T-helper 9 cell (primary cell): ENCODE data around the gene NPTXR.

Source experiments
- DNase-seq: peaks from one replicate; pipeline ENCODE4 v3.0.0-alpha.2; 2020

The NPTXR gene

DNA sequence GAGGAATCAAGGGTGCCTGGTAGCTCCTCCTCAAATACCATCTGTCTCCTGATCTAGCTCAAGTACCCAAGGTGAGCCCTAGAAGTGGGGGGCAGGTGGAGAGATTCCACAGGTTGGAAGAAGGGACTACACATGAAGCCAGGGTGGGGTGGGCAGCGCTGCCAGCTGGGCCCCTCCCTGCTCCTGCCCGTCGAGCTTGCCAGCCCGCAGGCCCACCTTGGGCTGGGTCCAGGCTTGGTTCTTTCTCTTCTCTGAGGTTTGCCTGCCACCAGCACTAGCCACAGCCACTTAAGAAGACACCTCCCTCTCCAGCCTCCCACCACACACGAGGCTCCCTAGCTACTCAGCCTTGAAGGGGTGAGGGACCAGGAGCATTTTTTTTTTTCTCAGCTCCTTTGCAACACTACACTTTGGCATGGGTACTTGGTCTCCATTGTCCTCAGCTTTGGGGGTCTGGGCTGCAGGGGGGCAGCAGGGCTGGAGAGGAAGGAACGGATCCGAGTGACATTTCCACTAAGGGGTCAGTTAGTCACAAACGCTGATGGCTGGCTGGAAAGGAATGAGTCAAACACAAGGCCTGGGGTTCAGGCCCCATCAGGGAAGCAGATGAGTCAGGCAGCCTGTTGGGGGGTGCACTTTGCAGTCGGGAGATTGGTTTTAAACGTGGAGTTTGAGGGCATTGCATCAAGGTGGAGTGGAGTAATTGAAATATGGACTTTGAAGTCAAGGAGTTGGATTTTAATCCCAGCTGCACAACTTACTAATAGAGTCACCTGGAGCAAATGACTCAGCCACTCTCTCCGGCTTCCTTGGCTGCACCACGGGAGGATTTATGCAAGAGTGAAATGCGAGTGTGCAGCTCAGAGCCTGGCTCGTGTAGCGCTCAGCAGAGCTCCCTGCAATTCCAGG is 7.4 kb upstream of the NPTXR start:
- DNase-seq = no peak

DNA sequence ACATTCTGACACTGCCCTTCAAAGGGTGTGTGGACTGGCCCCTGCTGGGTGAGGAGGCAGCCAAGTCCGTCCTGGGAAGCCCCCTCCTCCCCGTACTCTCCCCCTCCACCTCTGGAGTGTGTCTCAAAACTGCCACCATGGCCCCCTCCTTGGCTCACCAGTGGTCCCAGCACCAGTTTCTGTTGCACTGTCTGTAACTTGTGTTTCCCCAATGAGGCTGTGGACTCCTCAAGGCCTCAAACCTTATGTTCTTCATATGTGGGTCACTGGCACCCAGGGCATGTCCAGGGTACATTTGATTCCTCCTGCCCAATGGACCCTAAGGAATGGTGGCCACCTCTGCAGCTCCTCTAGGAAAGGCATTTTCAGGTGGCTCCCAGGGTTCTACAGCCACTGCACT is 6.6 kb upstream of the NPTXR start:
- DNase-seq = no peak

DNA sequence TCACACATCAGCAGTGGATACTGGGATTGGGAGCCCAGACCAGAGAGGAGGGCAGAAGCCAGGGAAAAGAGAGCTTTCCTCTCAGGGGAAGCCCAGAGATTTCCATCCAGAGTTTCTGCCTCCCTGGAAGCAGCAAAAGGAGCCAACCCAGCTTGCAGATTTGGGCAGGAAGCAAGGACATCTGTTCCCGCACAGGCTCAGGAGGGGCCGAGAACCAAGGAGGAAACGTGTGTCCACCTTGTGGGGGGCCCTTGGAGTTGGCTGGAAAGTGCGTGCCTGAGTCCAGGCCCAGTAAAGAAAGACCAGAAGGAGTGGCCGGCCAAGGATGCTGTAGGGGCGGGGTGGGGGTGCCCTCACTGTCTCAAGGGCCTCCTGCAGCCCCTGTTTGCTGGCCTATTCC is 6.0 kb upstream of the NPTXR start:
- DNase-seq = no peak

DNA sequence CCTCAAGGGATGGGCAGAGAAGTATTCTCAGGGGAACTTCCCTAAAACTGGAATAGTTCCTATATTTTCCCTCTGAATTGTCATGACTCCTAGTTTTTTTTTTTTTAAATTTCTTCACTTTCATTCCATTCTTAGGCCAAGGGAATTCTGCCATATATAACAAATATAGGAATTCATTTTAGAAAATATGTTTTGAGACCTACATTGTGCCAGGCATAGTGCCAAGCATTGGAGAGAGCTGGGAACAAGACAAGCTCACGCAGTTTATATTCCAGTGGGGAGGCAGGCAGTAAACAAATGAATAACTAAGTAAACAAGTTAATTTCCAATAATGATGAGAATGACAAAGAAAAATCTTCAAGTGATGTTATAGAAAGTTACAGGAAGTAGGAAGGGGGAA is 2.6 kb upstream of the NPTXR start:
- DNase-seq = no peak

DNA sequence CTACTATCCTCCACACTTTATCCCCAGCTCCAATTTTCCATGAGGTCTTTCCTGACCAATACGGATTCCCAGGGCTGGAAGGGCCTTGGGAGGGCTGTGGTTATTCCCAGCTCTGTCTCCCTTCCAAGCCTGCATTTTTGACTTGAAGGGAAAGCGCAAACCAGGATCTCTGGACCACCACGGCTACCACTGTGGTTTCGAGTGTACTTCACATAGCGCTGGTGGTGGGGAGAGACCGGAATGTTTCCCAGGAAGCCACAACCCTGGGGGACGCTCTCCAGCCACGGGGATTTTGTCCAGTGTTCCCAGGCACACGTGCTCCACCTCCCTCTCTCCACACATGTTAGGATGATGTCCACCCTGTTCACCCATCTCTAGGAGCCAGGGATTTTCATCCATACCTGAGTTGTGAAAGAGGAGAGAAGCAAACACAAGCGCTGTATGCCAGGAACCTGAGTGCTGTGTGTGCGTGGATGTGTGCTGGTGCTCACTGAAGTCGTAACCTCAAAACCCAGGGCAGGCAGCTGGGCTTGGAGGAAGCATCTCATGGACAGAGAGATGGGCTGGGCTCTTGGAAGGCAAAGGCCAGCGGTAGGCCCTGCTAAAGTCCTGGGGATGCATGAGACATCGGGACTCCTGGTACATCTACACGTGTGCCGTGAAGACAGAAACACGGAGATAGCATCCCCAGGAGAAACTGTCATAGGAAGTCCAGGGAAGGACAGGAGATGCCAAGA is 1.3 kb upstream of the NPTXR start:
- DNase-seq = no peak

DNA sequence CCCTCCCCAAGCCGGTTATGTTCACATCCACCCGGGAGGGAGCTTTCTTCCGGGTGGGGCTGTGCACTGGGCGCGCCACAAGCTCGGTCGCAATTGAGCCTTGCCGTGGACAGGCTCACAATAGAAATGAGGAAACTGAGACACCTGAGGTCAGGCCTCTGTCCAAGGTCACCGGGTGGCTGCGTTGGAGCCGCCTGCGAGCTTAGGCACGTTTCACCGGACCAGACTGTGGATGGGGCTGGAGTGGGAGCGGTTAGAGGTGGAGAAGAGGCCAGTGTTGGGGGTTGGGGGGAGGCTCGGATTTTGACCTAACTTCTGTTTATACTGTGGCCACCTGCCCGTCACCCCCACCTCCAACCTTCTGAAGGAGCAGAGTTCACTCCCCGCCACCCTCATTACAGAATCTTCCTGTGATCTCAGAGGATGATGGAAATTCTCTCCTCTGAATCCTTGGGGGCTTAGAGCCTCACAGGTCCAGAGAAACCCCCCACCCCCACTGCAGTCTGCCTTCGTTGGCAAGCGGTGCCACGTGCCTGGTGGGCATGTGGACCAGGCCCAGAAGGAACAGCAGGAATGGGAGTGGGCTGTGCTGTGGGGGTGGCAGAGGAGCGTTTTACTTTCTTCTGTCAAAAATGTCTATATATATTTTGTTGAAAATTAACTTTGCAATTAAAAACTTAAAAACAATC is 631 bp upstream of the NPTXR start:
- DNase-seq = no peak

DNA sequence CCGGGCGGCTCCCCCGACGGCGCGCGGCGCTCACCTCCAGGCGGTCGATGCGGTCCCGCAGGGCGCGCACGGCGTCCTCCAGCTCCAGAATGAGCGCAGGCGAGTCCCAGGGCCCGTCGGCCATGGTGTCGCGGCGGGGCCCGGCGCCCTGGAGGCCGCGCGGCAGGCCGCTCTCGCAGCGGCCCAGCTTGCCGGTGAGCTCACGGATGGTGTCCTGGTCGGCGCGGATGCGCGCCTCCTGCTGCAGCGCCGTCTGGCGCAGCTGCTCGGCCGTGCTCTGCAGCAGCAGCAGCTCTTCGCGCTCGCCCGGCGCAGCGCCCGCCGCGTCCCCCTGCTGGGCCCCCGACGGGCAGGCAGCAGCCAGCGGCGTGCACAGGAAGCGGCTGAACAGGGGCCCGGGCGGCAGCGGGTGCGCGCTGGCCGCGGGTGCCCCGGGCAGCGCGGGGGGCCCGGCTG is 599 bp downstream of the NPTXR start:
- peak; percentile 32 for DNase-seq

DNA sequence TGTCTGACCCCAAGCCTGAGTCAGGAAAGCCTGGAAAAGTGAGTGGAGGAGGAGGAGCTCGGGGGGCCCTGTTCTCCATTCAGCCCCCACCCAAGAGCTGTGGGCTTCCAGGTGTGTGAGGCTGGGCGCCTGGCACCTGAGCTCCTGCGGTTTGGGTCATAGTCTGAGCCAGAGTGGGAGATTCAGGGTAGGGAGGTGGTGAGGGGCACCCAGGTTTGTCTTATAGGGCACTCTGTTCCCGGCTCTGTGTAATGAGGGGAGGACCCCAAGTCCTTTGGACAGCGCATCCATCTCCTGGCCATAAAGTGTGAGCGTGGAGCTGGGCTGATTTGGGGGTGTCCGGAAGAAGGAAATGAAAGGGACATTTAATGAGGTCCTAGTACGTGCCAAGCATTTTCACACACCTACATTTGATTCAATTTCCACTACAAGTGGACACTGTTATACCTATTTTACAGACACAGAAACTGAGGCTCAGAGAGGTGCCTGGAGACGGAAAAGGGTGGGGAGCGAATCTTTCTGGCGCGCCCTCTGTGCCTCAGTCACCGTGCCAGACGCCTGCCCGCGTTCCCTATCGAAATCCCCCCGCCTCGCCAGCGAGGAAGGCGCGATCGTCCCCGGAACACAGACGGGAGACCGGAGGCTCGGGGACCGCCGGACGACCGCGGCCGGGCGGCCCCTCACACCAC is 1.2 kb downstream of the NPTXR start:
- DNase-seq = no peak

DNA sequence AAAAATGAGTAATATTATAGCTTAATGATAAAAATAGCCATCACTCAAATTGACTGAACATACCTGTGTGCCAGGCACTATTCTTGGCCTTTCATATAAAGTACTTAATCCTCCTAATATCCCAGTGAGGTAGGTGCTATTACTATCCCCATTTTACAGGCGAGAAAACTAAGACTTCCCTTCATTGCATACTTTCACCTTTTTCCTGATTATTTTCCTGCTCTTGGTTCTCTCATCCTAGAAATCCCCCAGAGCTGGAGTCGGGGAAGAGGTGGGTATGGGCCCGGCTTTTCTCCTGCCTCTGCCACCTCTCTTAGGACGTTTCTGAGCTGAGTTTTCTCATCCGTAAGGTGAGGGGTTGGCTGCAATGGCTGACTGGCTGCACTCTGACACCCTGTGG is 2.2 kb downstream of the NPTXR start:
- DNase-seq = no peak

DNA sequence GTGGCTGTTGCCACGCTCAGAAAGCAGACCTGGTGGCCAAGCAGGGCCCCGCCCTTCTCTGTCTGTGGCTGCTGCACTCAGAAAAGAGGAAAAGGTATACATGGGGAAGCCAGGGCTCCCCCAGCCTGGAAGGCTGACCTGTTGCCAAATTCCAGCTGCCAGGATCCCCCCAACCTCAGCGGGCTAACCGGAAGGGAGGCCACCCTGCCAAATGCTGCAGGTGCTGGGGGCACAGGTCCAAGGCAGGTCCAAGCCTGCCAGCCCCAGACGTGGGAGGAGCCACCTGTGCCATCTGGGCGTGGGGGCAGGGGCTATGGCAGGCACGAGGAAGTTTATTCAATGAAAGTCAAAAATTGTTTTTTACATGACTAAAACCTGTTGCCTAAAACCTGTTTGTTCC is 2.6 kb downstream of the NPTXR start:
- DNase-seq = no peak

DNA sequence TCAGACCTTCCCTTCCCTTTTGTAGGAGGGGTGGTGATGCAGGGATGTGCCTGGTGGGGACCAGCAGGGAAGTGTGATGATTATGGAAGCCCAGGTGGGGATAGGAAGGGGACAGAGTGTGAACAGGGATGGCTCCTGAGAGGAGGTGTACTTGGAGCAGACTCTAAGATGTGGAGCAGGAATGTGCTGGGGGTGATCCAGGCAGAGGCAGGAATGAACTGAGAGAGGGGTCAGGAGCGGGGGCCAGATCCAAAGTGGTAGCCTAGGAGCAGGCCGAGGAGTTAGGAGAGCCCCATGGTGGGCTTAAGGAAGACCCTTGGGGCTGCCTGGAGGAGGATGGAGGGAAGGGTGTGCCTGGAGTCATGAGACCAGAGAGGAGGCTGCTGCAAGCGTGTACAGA is 3.7 kb downstream of the NPTXR start:
- DNase-seq = no peak

DNA sequence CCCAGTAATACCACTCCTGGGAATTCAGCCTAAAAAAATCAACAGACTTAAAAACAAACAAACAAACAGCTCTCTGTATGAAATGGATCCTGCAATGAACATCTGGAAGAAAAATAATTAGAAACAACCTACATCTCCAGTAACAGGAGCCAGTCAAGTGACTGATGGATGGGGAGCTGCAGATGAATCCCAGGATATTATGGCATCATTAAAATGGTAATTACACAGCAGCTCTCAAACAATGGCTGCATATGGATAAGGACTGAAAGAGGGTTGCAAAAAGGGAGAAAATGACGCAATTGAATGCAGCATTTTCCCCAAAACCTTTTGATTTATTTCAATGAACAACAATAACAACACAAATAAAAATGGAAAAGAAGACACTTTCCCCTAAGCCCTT is 4.1 kb downstream of the NPTXR start:
- DNase-seq = no peak

DNA sequence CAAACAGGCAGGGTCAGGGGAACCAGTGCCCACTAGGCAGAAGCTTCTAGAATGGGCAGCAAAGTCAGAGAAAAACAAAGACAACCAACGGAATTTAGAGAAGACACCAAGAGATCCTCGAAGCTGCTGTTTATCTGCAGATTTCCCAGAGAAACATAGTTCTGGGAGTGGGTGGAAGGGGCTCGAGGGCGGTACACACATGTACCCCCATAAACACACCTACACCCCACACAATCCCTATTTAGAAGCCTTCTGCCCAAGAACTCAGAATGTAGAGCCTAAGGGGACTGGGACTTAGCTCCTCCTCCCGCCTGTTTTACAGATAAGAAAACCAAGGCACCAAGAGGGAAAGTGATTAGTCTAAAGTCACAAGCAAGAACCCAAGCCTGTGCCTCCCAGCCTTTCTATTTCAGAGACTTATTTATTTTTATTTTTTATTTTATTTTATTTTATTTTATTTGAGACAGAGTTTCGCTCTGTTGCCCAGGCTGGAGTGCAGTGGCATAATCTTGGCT is 6.4 kb downstream of the NPTXR start:
- no peak for DNase-seq

DNA sequence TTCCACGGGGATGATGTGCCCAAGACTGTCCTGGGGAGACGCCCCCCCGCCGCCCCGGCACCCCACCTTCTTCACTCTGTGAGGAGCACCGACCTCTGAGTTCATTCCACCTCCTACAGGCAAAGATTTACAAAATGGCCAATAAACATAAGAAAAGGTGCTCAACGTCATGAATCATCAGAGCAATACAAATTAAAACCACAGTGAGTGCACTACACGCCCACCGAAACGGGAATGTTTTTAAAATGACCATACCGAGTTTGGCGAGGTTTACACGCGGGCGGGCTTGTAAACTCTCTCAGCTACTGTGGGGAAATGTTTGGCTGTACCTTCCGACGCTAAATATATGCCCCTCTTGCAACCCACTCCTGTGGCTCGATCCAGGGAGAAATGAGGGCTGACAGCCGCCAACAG is 7.9 kb downstream of the NPTXR start:
- no peak for DNase-seq

DNA sequence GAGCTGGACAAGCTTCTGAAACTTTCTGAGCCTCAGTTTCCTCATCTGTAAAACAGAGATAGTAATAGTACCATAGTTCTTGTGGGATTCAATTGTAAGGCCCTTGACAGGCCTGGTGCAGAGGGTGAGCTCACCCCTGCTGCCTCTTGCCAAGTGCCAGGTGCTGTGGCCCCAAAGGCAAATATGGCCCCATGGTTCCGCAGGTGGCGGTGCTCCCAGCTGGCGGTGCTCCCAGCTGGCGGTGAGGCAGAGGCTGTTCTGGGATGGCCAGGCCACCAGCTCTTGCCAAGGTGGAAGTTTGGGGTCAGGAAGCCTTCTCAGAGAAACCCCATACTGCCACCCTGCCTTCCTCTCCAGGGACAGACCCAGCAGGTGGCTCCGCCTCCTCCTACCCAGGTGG is 8.8 kb downstream of the NPTXR start:
- DNase-seq = no peak

DNA sequence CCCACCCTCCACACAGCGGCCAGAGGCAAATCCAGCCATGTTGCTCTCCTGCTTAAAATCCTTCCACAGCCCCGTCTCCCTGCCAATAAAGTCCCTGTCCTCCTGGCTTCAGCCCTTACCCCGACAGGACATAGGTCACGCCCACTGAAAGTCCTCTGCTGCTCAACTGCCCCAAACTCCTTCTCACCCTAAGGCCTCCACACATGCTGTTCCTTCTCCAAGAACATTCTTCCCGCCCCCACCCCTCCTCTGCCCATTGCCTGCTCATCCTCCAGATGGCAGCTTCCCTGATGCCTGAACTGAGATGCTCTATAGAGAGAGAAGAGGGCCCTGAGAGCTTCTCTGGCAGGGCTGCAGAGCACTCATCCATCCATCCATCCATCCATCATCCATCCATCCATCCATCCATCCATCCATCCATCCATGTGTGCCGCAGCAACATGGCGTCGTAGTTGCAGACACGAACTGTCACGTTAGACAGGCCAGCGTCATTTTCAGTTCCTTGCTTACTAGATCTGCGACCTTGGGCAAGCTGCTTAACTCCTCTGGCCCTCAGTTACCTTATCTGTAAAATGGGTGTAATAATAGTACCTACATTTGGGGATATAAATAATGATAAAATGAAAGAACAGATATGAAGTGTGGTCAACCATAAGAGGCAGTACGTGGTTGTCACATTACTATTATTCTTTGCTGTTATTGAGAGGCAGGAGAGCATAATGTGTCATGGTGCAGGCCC is 9.4 kb downstream of the NPTXR start:
- DNase-seq = no peak

DNA sequence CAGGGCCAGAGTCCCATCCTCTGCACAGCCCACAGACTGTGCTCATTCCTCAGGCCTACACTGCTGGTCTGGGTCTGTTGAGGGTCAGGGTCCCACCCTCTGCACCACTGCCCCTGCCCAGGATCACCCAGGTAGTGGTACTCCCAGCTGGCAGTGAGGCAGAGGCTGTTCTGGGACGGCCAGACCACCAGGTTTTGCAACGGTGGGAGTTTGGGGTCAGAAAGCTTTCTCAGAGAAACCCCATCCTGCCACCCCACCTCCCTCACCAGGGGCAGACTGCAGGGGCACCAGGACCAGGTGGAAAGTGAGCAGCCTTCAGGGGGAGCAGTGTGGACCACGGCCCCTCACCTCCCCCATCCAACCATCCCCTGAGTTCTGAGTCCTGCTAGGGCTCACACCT is 10.8 kb downstream of the NPTXR start:
- DNase-seq = no peak

DNA sequence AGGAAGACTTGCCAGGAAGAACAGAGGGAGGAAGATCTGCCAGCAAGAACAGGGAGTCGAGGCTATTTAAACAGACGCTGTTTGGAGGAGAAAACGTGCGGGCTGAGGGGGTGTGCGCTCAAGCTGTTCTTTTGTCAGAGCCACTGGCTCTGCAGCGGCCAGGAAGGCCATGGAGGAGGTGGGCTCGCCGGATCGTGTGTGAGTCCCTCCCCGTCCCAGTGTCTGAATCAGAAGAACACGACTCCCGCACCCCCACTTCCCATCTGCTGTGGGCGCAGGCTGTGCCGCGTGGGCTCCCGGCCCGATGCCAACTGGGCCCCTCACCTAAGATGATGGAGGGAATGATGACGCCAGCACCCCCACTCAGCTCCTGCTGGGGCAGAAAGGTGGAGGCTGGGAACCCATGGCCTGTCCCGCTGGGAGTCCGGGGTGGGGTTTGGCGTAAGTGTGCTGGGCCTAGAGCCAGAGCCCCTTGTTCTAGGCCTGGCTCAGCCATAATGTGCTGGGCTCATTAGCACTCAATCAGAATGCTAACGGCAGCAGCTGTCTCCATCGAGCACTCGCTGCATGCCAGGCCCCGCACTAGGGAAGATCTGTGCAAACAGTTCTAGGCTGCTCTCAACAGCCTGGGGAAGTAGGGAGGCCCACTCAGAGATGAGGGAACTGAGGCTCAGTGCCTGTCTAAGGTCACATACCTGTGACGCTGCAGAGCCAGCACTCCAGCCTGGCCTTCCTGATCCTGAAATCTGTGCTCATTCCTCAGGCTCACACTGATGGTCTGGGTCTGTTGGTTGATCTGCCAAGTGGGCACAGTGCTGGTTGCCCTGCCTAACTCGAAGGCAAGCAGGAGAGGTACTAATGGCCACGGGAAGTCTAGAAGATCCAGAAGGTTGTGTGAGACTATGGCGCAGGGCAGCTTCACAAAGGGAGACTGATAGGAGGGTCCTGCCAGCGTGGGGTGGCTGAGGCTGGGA is 11.5 kb downstream of the NPTXR start:
- no peak for DNase-seq

DNA sequence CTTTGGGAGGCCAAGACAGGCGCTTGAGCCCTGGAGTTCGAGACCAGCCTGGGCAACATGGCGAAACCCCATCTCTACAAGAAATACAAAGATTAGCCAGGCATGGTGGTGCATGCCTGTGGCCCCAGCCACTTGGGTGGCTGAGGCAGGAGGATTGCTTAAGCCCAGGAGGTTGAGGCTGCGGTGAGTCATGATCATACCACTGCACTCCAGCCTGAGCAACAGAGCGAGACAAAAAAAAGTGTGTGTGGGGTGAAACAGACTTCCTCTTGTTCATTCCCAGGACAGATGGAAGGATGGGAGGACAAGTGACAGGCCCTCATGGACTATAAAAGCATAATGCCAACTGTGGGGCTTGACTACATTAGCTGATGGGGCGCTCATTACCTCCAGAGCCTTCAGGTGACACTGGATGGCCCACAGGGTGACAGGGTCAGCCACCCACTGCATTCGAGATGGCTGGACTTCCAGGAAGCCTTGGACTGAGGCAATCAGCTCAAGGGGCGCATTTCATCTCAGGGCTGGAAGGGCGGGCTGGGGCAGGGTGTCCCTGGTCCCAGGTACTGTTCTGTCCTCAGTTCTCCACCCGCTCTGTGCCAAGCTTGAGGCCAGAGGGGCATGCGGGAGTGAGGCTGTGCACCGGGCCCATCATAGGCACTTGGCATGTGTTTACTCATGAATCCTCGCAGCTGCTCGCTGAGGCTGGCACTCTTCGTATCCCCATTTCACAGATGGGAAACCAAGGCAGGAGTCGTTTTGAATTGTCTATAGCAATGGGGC is 12.5 kb downstream of the NPTXR start:
- DNase-seq = no peak

DNA sequence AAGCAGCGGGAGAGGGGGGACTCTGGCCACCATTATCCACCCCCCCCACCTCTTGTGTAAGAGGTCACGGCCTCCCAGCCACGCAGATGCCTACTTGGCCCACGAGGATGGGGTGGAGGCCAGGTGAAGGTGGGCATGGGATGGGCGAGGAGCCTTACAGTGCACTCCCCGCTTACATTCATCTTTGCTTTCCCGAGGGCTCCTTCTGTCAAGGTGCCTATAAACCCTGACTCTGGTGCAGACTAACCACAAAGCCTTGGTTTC is 13.1 kb downstream of the NPTXR start:
- no peak for DNase-seq
